B cell (primary cell): ENCODE measurements around the gene ZNF816. TPM values are rescaled to one million over a fixed set of nuclear protein-coding genes. Genes with fewer than 3 reads are reported as not detected.

Experiments
- ATAC-seq: fragments of 200-7000 bp; cut with Tn5 transposase; one replicate; pipeline ENCODE4 v1.10.0; 2021; ENCODE audit warnings: low read depth, mild to moderate bottlenecking, moderate number of reproducible peaks, moderate library complexity
- CTCF ChIA-PET: fragments of 350-600 bp; sonication (Branson Sonifier 250); formaldehyde crosslinking; loops from one replicate; lab custom pipeline; 2021; ENCODE audit warnings: antibody characterized with exemption, inconsistent platforms; lab: Charles Lee
- POLR2A ChIA-PET: fragments of 350-600 bp; sonication (Branson Sonifier 250); formaldehyde crosslinking; loops from one replicate; lab custom pipeline; 2021; ENCODE audit warnings: antibody characterized with exemption; lab: Charles Lee
- DNase-seq: peaks from one replicate; pipeline ENCODE4 v3.0.0; 2013
- H2AFZ ChIP-seq: 2 replicates; pipeline ENCODE4 v1.6.1; 2012; ENCODE audit warnings: mild to moderate bottlenecking, low read depth, low read length; ENCODE audit not compliant: insufficient read depth, poor library complexity, severe bottlenecking
- H3K27ac ChIP-seq, 2 donors: 1 replicate in 1 of 2; 2 replicates in 1 of 2; pipeline ENCODE4 v1.5.1; 2012 to 2013; ENCODE audit warnings: low read length in 2 of 2, mild to moderate bottlenecking in 2 of 2, moderate library complexity in 1 of 2
- H3K27me3 ChIP-seq, 4 experiments: fragments of 200-600 bp in 1 of 4; sonication (generic) in 1 of 4; replicated peaks in 1 of 4; 1 replicate in 2 of 4; 2 replicates in 2 of 4; pipeline versions ENCODE4 v1.6.1 to v1.7.0; 2013 to 2016; ENCODE audit warnings: low read length in 3 of 4, mild to moderate bottlenecking in 2 of 4, mixed read lengths in 1 of 4, moderate library complexity in 1 of 4; ENCODE audit not compliant: insufficient read depth in 4 of 4, control insufficient read depth in 3 of 4; ENCODE audit errors: control extremely low read depth in 1 of 4
- H3K36me3 ChIP-seq, 2 experiments: replicated peaks in 1 of 2; 1 replicate in 1 of 2; 2 replicates in 1 of 2; pipeline versions ENCODE4 v1.6.1 to v1.7.1; 2013; ENCODE audit warnings: low read length in 1 of 2; ENCODE audit not compliant: insufficient read depth in 2 of 2, control insufficient read depth in 1 of 2; ENCODE audit errors: control extremely low read depth in 1 of 2, extremely low read depth in 1 of 2
- H3K4me1 ChIP-seq, 2 donors: fragments of 200-600 bp in 1 of 2; sonication (generic) in 1 of 2; 1 replicate in 1 of 2; 2 replicates in 1 of 2; pipeline versions ENCODE4 v1.5.1 to v1.6.1; 2013 to 2017; ENCODE audit warnings: low read length in 2 of 2; ENCODE audit not compliant: control insufficient read depth in 2 of 2, insufficient read depth in 2 of 2
- H3K4me2 ChIP-seq: replicated peaks from 2 replicates; pipeline ENCODE3; 2012; ENCODE audit warnings: mild to moderate bottlenecking, low read depth, low read length; ENCODE audit not compliant: poor library complexity, severe bottlenecking
- H3K4me3 ChIP-seq, 5 experiments: fragments of 200-600 bp in 1 of 5; sonication (generic) in 1 of 5; 1 replicate in 3 of 5; 2 replicates in 2 of 5; pipeline versions ENCODE4 v1.5.1 to v1.7.0; 2011 to 2016; ENCODE audit warnings: low read length in 4 of 5, mild to moderate bottlenecking in 4 of 5, low read depth in 2 of 5, control low read depth in 1 of 5, moderate library complexity in 1 of 5; ENCODE audit not compliant: insufficient read depth in 1 of 5; ENCODE audit errors: control extremely low read depth in 1 of 5, extremely low read depth in 1 of 5
- H3K79me2 ChIP-seq: fragments of 200-600 bp; sonication (generic); one replicate; pipeline ENCODE4 v1.6.0; 2016; ENCODE audit warnings: low read length; ENCODE audit not compliant: control insufficient read depth, insufficient read depth
- H3K9ac ChIP-seq: fragments of 200-600 bp; sonication (generic); 2 replicates; pipeline ENCODE4 v1.6.1; 2017; ENCODE audit warnings: mild to moderate bottlenecking, low read length, moderate library complexity
- H3K9me3 ChIP-seq, 3 donors: one replicate each; pipeline versions ENCODE4 v1.6.1 to v1.7.1; 2013; ENCODE audit warnings: low read length in 2 of 3; ENCODE audit not compliant: control insufficient read depth in 2 of 3, insufficient read depth in 1 of 3; ENCODE audit errors: control extremely low read depth in 1 of 3
- H4K20me1 ChIP-seq: 2 replicates; pipeline ENCODE4 v1.6.0; 2012; ENCODE audit warnings: mild to moderate bottlenecking, low read length; ENCODE audit not compliant: insufficient read depth, control insufficient read depth, poor library complexity, severe bottlenecking
- H3K27ac Mint-ChIP-seq: one replicate; pipeline ENCODE4 v1.8.0; 2021; ENCODE audit warnings: mixed read lengths
- H3K27me3 Mint-ChIP-seq: one replicate; pipeline ENCODE4 v1.8.0; 2021; ENCODE audit warnings: mixed read lengths
- H3K4me1 Mint-ChIP-seq: one replicate; pipeline ENCODE4 v1.8.0; 2021; ENCODE audit warnings: mixed read lengths
- H3K4me3 Mint-ChIP-seq: one replicate; pipeline ENCODE4 v1.8.0; 2021; ENCODE audit warnings: mixed read lengths
- H3K9me3 Mint-ChIP-seq: one replicate; pipeline ENCODE4 v1.8.0; 2022; ENCODE audit warnings: mixed read lengths; ENCODE audit not compliant: insufficient read depth
- EZH2 ChIP-seq: IDR thresholded peaks from 2 replicates; pipeline ENCODE4 v1.6.1; 2012; ENCODE audit warnings: borderline replicate concordance, low read depth, mild to moderate bottlenecking, moderate library complexity, low read length; ENCODE audit not compliant: insufficient read depth, poor library complexity, severe bottlenecking
- WGBS: methylation state at CpG from one replicate; pipeline ENCODE4 v1.1.5; 2013; ENCODE audit warnings: missing lambda C conversion rate; ENCODE audit not compliant: insufficient coverage; 5-methylcytosine and 5-hydroxymethylcytosine counted together
- intact Hi-C: fragments of 100-400 bp; cut with micrococcal nuclease; formaldehyde crosslinking; loops from one replicate; pipeline ENCODE4 v1.10.0; 2022
- polyA plus RNA-seq: library from polyadenylated mRNA; depleted of rRNA; stranded (reverse); fragments of >200 nt; gene quantifications from 2 replicates; pipeline ENCODE4 v1.2.3, GENCODE V29; 2012
- total RNA-seq, 2 donors: library from RNA; stranded (reverse); fragments of 120-200 nt in 1 of 2; gene quantifications; 1 replicate in 1 of 2; 2 replicates in 1 of 2; pipeline versions ENCODE4 v1.2.3 to v1.2.4, GENCODE V29; 2013 to 2022
- TF ChIP-seq, protein P1 (sequence below): fragments of 200-600 bp; IDR thresholded peaks from one replicate; pipeline ENCODE4 v1.8.0; 2022; ENCODE audit warnings: antibody characterized with exemption, mild to moderate bottlenecking

Gene ZNF816
- total and polyA plus RNA-seq, 2 donors (not counting 1 experiment from before 2014, with no cell fraction given): 4.5 to 25.0 TPM

DNA sequence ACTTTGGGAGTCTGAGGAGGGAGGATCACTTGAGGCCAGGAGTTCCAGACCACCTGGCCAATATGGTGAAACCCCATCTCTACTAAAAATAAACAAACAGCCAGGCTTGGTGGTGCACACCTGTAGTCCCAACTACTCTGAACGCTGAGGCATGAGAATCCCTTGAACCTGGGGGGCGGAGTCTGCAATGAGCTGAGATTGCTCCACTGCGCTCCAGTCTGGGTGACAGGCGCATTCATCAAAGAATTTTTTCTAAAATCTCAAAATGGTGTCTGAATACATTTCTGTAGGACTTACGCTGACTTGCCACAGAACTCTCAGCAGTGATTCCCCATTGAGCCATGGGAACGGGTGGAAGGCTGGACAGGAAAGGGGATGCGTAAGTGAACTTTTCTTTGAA lies 33.0 kb upstream of the ZNF816 start:
- Histone ChIP-seq H3K9ac (no peak overlapping the region), H3K4me3 (no peak overlapping the region), H3K27ac (no peak overlapping the region), H2AFZ (no peak overlapping the region), H4K20me1 (no peaks in the 10 kb centered on the region), H3K4me1 (peaks cover 8 to 14% of the 10 kb centered on the region in 2 donors), H3K36me3 (no peaks in the 10 kb centered on the region), H3K9me3 (peaks cover 0 to 70% (median 0%) of the 10 kb centered on the region in 3 donors), H3K4me2 (no peak overlapping the region), H3K79me2 (no peaks in the 10 kb centered on the region), H3K27me3 (peaks cover 0 to 10% (median 1%) of the 10 kb centered on the region in 4 experiments)
- ATAC-seq (no peak), DNase-seq (no peak)
- intact Hi-C loops: loop anchor here (10.0 kb wide), 1 partner anchor 199 kb away; the partner anchor contains the start of gene ZNF665
- ChIA-PET CTCF (interaction anchor here (0.6 kb wide), 1 partner anchor 649 kb away, joined by 3 read pairs; no protein-coding TSS in a partner anchor), POLR2A (no interaction called here)
- 90% methylated on average over 2 of the region's 7 CpGs for WGBS
- TF ChIP-seq, protein P1, sequence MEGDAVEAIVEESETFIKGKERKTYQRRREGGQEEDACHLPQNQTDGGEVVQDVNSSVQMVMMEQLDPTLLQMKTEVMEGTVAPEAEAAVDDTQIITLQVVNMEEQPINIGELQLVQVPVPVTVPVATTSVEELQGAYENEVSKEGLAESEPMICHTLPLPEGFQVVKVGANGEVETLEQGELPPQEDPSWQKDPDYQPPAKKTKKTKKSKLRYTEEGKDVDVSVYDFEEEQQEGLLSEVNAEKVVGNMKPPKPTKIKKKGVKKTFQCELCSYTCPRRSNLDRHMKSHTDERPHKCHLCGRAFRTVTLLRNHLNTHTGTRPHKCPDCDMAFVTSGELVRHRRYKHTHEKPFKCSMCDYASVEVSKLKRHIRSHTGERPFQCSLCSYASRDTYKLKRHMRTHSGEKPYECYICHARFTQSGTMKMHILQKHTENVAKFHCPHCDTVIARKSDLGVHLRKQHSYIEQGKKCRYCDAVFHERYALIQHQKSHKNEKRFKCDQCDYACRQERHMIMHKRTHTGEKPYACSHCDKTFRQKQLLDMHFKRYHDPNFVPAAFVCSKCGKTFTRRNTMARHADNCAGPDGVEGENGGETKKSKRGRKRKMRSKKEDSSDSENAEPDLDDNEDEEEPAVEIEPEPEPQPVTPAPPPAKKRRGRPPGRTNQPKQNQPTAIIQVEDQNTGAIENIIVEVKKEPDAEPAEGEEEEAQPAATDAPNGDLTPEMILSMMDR: no peak
- TF ChIP-seq EZH2: no peak
- Mint-ChIP-seq H3K27ac (no peak overlapping the region), H3K9me3 (peaks cover 7% of the 10 kb centered on the region), H3K4me1 (peaks cover 14% of the 10 kb centered on the region), H3K4me3 (no peak overlapping the region), H3K27me3 (peaks cover 12% of the 10 kb centered on the region)

DNA sequence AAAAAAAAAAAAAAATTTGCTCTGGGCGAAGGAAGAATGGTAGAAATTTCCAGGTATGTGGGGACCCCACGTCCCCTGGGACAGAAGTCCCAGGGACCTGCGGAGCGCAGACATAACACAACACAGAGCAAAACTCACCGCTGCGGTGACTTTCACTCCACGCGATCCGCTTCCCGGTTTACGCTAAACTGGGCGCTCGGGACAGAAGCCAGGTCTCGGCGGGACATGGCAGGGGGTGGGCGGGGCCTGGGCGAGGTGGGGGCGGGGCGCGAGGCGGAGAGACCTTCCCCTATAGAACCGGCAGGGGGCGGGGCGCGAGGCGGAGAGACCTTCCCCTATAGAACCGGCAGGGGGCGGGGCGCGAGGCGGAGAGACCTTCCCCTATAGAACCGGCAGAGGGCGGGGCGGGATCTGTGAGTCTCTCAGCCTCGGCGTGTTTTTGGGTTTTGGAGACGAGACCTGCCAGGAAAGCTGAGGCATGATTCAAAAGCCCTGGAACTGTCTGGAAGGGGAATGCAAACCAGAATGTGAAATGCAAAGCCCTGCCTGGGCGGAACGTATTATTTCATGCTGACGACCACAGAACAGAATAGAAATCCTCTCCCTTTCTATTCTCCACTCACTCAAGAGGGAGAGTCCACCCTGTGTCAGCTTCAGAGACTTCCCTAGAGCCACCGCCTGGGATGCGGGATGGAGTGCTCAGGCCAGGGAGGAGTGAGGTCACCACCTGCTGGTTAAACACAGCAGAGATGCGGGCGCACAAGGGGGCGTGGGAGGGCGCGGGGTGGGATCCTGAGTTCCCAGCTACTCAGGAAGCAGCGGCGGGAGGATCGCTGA lies 30.9 kb upstream of the ZNF816 start:
- Histone ChIP-seq H3K79me2 (no peaks in the 10 kb centered on the region), H3K9me3 (peaks cover 0 to 68% (median 0%) of the 10 kb centered on the region in 3 donors), H2AFZ (peak overlapping the region; percentile 67), H4K20me1 (no peaks in the 10 kb centered on the region), H3K9ac (peak overlapping the region; percentile 60), H3K27me3 (peaks cover 0 to 10% (median 1%) of the 10 kb centered on the region in 4 experiments), H3K27ac (no peak overlapping the region), H3K4me3 (peak overlapping the region in 4 of 5 experiments; percentile 33 to 64 (median 54)), H3K4me1 (peaks cover 8 to 14% of the 10 kb centered on the region in 2 donors), H3K4me2 (peak overlapping the region; percentile 76), H3K36me3 (no peaks in the 10 kb centered on the region)
- WGBS: 3% methylated on average over 43 of the region's 50 CpGs
- ChIA-PET CTCF (interaction anchor here (0.9 to 1.4 kb wide), 3 partner anchors 16 to 210 kb away, joined by 3 read pairs; no protein-coding TSS in a partner anchor), POLR2A (no interaction called here)
- no peak for TF ChIP-seq EZH2
- TF ChIP-seq, protein P1: peak; percentile 85
- peaks cover 12% of the 10 kb centered on the region for H3K27me3 Mint-ChIP-seq
- peaks cover 14% of the 10 kb centered on the region for H3K4me1 Mint-ChIP-seq
- peak; percentile 99 for ATAC-seq
- peak overlapping the region; percentile 61 for H3K27ac Mint-ChIP-seq
- peak overlapping the region; percentile 89 for H3K4me3 Mint-ChIP-seq
- H3K9me3 Mint-ChIP-seq: peaks cover 7% of the 10 kb centered on the region
- peak; percentile 73 for DNase-seq
- intact Hi-C loops: loop anchor here (1.0 to 10.0 kb wide), 3 partner anchors 30 to 201 kb away; partner anchors contain the start of gene ZNF665
